Effector memory CD8-positive, alpha-beta T cell (primary cell): ENCODE measurements around the gene GBA2.

ENCODE experiments used
- ATAC-seq: fragments of 150-1000 bp; cut with Tn5 transposase; replicated peaks from 2 replicates; pipeline ENCODE4 v1.10.0; 2021; ENCODE audit warnings: mild to moderate bottlenecking, moderate library complexity
- DNase-seq, 3 experiments: peaks; one replicate each; pipeline ENCODE4 v3.0.0; 2021
- H3K27ac Mint-ChIP-seq, 2 donors: one replicate each; pipeline ENCODE4 v1.8.0; 2022; ENCODE audit warnings: mild to moderate bottlenecking in 2 of 2, mixed read lengths in 2 of 2, moderate library complexity in 2 of 2
- H3K27me3 Mint-ChIP-seq, 2 donors: one replicate each; pipeline ENCODE4 v1.8.0; 2022; ENCODE audit warnings: mixed read lengths in 2 of 2
- H3K36me3 Mint-ChIP-seq: one replicate; pipeline ENCODE4 v1.8.0; 2022; ENCODE audit warnings: mild to moderate bottlenecking, moderate library complexity, mixed read lengths; ENCODE audit not compliant: insufficient read depth
- H3K4me1 Mint-ChIP-seq, 2 donors: one replicate each; pipeline ENCODE4 v1.8.0; 2022; ENCODE audit warnings: low read depth in 2 of 2, mixed read lengths in 2 of 2
- H3K4me3 Mint-ChIP-seq, 2 donors: one replicate each; pipeline ENCODE4 v1.8.0; 2022; ENCODE audit warnings: mild to moderate bottlenecking in 2 of 2, mixed read lengths in 2 of 2, moderate library complexity in 2 of 2
- H3K9me3 Mint-ChIP-seq, 2 donors: one replicate each; pipeline ENCODE4 v1.8.0; 2022; ENCODE audit warnings: mixed read lengths in 2 of 2

The GBA2 gene

GRCh38 chr9:35697486-35697885 lies 51.5 kb downstream of the GBA2 start:
- H3K27me3 Mint-ChIP-seq = no peaks in the 10 kb centered on the region
- H3K4me3 Mint-ChIP-seq = no peak overlapping the region
- peaks cover 11 to 13% of the 10 kb centered on the region in 2 donors for H3K4me1 Mint-ChIP-seq
- peak overlapping the region; percentile 12 to 75 for H3K27ac Mint-ChIP-seq
- no peaks in the 10 kb centered on the region for H3K9me3 Mint-ChIP-seq
- DNase-seq = no peak
- peaks cover 4% of the 10 kb centered on the region for H3K36me3 Mint-ChIP-seq
- ATAC-seq = no peak

DNA sequence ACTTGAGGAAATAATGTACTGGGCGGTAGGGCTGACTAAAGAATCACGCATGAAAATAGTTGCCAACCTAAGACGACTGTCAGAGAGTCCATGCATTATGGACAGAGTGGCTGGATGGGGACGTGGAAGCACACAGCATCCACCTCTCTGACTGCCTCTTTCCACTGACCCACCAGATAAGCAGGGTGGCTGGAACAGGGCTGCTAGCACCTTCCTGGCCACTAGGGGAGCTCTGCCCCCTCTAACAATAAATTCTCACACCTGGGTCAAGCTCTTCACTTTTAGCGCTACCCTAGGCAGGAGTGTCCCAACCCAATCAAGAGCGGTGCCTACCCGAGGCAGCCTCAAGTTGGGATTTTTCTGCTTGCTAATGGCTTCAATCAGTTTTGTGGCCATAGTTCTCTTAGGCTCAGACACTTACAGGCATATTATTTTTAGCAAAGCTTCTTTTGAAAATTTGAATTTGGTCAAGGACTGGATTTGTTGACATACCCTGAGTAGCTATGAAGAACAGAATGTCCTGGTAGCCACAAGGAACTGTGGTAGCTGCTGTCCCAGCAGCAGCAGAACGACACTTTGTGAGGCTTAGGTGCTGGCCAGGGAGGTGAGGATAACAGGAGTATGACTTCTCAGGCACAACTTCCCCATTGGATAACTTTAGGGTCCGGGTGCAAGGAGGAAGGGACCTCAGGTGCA lies 52.4 kb downstream of the GBA2 start:
- peaks cover 4% of the 10 kb centered on the region for H3K36me3 Mint-ChIP-seq
- no peaks in the 10 kb centered on the region for H3K27me3 Mint-ChIP-seq
- peaks cover 13% of the 10 kb centered on the region in 2 donors for H3K4me1 Mint-ChIP-seq
- ATAC-seq (peak; percentile 96), DNase-seq (peak; percentile 48 to 59 (median 53))
- no peaks in the 10 kb centered on the region for H3K9me3 Mint-ChIP-seq
- H3K4me3 Mint-ChIP-seq = no peak overlapping the region
- peak overlapping the region; percentile 12 to 75 for H3K27ac Mint-ChIP-seq

DNA sequence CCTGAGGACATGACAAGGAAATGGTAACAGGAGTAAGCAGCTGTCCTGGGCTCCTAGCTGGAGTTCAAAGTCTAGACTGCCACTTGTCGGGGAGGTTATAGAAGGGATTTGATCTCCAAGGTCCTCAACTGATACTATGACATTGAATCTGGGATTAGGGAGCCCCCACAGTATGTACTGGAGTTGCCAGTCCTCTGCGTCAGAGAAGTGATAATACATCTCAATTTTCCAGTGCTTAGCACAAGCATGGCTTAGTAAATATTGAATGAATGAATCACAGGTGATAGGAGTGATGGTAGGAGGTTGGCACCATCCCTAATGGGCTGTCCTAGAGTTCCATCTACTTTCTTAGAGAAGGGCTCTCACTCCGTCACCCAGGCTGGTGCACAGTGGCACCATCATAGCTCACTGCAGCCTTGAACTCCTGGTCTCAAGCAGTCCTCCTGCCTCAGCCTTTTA lies 53.1 kb downstream of the GBA2 start:
- ATAC-seq (no peak), DNase-seq (no peak)
- no peaks in the 10 kb centered on the region for H3K27me3 Mint-ChIP-seq
- no peak overlapping the region for H3K4me3 Mint-ChIP-seq
- peaks cover 13 to 16% of the 10 kb centered on the region in 2 donors for H3K4me1 Mint-ChIP-seq
- H3K9me3 Mint-ChIP-seq = no peaks in the 10 kb centered on the region
- peaks cover 7% of the 10 kb centered on the region for H3K36me3 Mint-ChIP-seq
- H3K27ac Mint-ChIP-seq = peak overlapping the region in 1 of 2 donors; percentile 75

GRCh38 chr9:35691757-35692301 lies 57.2 kb downstream of the GBA2 start:
- H3K36me3 Mint-ChIP-seq = peaks cover 7% of the 10 kb centered on the region
- H3K4me3 Mint-ChIP-seq = peak overlapping the region; percentile 88 to 90
- H3K27ac Mint-ChIP-seq = peak overlapping the region in 1 of 2 donors; percentile 86
- no peaks in the 10 kb centered on the region for H3K27me3 Mint-ChIP-seq
- no peak for ATAC-seq
- H3K9me3 Mint-ChIP-seq = no peaks in the 10 kb centered on the region
- DNase-seq = no peak
- peaks cover 7 to 22% of the 10 kb centered on the region in 2 donors for H3K4me1 Mint-ChIP-seq

GRCh38 chr9:35691334-35691650 lies 57.7 kb downstream of the GBA2 start:
- Mint-ChIP-seq H3K9me3 (no peaks in the 10 kb centered on the region), H3K27ac (peak overlapping the region; percentile 86), H3K27me3 (no peaks in the 10 kb centered on the region), H3K36me3 (peaks cover 7% of the 10 kb centered on the region), H3K4me3 (peak overlapping the region; percentile 88 to 90), H3K4me1 (peaks cover 2 to 16% of the 10 kb centered on the region in 2 donors)
- no peak for DNase-seq
- no peak for ATAC-seq

- Mint-ChIP-seq H3K4me3 (peak overlapping the region; percentile 88 to 90), H3K27ac (peak overlapping the region; percentile 86), H3K36me3 (peaks cover 7% of the 10 kb centered on the region), H3K4me1 (peaks cover 3 to 16% of the 10 kb centered on the region in 2 donors), H3K27me3 (no peaks in the 10 kb centered on the region), H3K9me3 (no peaks in the 10 kb centered on the region)
- ATAC-seq (peak; percentile 52), DNase-seq (peak in 1 of 3 experiments; percentile 14)
Observed at GRCh38 chr9:35690614-35691333, 58.3 kb downstream of the GBA2 start.

- peak overlapping the region in 1 of 2 donors; percentile 86 for H3K27ac Mint-ChIP-seq
- H3K4me1 Mint-ChIP-seq = peaks cover 3 to 16% of the 10 kb centered on the region in 2 donors
- no peaks in the 10 kb centered on the region for H3K9me3 Mint-ChIP-seq
- H3K27me3 Mint-ChIP-seq = no peaks in the 10 kb centered on the region
- peaks cover 7% of the 10 kb centered on the region for H3K36me3 Mint-ChIP-seq
- ATAC-seq (peak; percentile 8), DNase-seq (no peak)
- peak overlapping the region; percentile 88 to 90 for H3K4me3 Mint-ChIP-seq
Observed at GRCh38 chr9:35690294-35690613, 58.8 kb downstream of the GBA2 start.

DNA sequence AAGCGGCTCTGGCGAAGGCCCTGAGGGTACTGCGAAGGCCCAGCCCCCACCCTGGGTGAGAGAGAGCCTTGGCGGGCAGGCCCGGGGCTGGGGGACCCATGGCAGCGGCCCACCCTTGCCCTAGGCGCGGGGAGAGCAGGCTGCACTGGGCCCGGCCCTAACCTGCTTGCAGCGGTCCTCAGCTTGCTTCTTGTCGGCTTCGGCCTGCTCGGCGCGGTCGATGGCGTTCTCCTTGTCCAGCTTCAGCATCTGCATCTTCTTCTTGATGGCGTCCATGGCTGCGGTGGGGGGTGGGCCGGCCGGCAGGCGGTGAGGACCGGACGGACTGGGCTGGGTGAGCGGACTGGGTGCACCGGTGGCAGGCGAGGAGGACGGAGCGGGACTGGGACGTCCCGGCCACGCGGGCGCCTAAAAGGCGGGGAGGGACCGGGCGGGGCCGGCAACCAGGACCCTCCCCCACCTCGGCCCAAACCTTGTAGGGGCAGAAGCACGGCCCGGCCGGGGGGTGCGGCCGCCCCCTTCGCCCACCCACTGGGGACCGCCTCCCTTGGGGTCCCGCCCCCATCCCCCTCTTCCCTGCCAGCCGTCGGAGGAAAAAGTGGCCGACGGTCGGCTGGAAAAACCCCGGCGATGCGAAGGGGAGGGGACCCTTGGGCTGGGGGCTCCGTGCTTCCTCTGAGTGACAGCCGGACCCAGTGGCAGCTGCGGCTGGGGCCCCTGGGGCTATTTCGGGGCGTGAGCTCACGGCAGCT lies 59.3 kb downstream of the GBA2 start, which contains the start of gene TPM2:
Gene TPM2, minus strand, starts transcription at position 384 of the 752 bp plus-strand sequence. Its CDS starts 108 bp downstream, at position 276.
- peaks cover 10% of the 10 kb centered on the region for H3K36me3 Mint-ChIP-seq
- DNase-seq (no peak), ATAC-seq (peak; percentile 15)
- H3K27ac Mint-ChIP-seq = peak within 1 kb of the TSS; percentile 86
- H3K4me3 Mint-ChIP-seq = peak within 1 kb of the TSS; percentile 88 to 90
- peaks cover 3 to 16% of the 10 kb centered on the region in 2 donors for H3K4me1 Mint-ChIP-seq
- no peaks in the 10 kb centered on the region for H3K9me3 Mint-ChIP-seq
- no peaks in the 10 kb centered on the region for H3K27me3 Mint-ChIP-seq

- Mint-ChIP-seq H3K27me3 (no peaks in the 10 kb centered on the region), H3K4me1 (peaks cover 3 to 16% of the 10 kb centered on the region in 2 donors), H3K9me3 (no peaks in the 10 kb centered on the region), H3K27ac (peak overlapping the region; percentile 60 to 83), H3K4me3 (peak overlapping the region; percentile 40 to 61), H3K36me3 (peaks cover 9% of the 10 kb centered on the region)
- ATAC-seq (no peak), DNase-seq (no peak)
Observed at GRCh38 chr9:35688558-35689541, 60.2 kb downstream of the GBA2 start.

GRCh38 chr9:35687972-35688557 lies 61.0 kb downstream of the GBA2 start:
- DNase-seq = no peak
- no peaks in the 10 kb centered on the region for H3K27me3 Mint-ChIP-seq

GRCh38 chr9:35687306-35687705 lies 61.7 kb downstream of the GBA2 start:
- H3K4me1 Mint-ChIP-seq = peaks cover 3 to 17% of the 10 kb centered on the region in 2 donors
- H3K27me3 Mint-ChIP-seq = no peaks in the 10 kb centered on the region
- peaks cover 8% of the 10 kb centered on the region for H3K36me3 Mint-ChIP-seq
- ATAC-seq (no peak), DNase-seq (no peak)
- H3K4me3 Mint-ChIP-seq = no peak overlapping the region
- H3K9me3 Mint-ChIP-seq = no peaks in the 10 kb centered on the region
- no peak overlapping the region for H3K27ac Mint-ChIP-seq

More at GRCh38 chr9:35687972-35688557, 61.0 kb downstream of the GBA2 start:
- H3K4me1 Mint-ChIP-seq = peaks cover 3 to 17% of the 10 kb centered on the region in 2 donors
- no peak overlapping the region for H3K4me3 Mint-ChIP-seq
- H3K9me3 Mint-ChIP-seq = no peaks in the 10 kb centered on the region
- no peak for ATAC-seq
- peaks cover 8% of the 10 kb centered on the region for H3K36me3 Mint-ChIP-seq
- peak overlapping the region; percentile 60 to 83 for H3K27ac Mint-ChIP-seq
